K562 (cell line): ENCODE measurements around the gene PRODH. TPM values are rescaled to one million over a fixed set of nuclear protein-coding genes. Genes with fewer than 3 reads are reported as not detected.

ENCODE experiments used
- ATAC-seq: fragments of 200-7000 bp; cut with Tn5 transposase; 3 replicates; pipeline ENCODE4 v1.9.1; 2020; ENCODE audit warnings: moderate library complexity
- BruUV-seq: library from RNA; stranded (reverse); fragments of 400-500 nt; replicated peaks from 2 replicates; lab custom pipeline; 2021; lab: Mats Ljungman, UMichigan
- CTCF ChIA-PET: fragments of 300-600 bp; formaldehyde crosslinking; extraction: SDS; loops from one replicate; lab custom pipeline; 2021; ENCODE audit warnings: low intra/inter-chr PET ratio; lab: Yijun Ruan, JAX
- POLR2A ChIA-PET: fragments of 300-600, 350-650 bp; sonication (Branson Sonifier 250); formaldehyde crosslinking; extraction: SDS; loops from one replicate; lab custom pipeline; 2021; ENCODE audit warnings: antibody characterized with exemption, inconsistent platforms; lab: Yijun Ruan, JAX
- DNase-seq, 4 experiments: peaks; one replicate each; pipeline versions ENCODE4 v3.0.0 to v3.0.0-alpha.2; 2011 to 2018; ENCODE audit warnings: low spot score in 3 of 4, mixed read lengths in 3 of 4; ENCODE audit errors: extremely low read depth in 1 of 4
- FAIRE-seq: peaks from 2 replicates; lab custom pipeline; 2011; peaks lifted over from hg19 to GRCh38; lab: Jason Lieb, UNC
- H2AFZ ChIP-seq: 2 replicates; pipeline ENCODE4 v1.6.0; 2011; ENCODE audit warnings: low read depth, low read length, control low read depth, inconsistent platforms
- H3K27ac ChIP-seq: fragments of 200-600 bp; 3 replicates; pipeline ENCODE4 v1.8.0; 2011; ENCODE audit warnings: low read depth, mild to moderate bottlenecking, control low read depth, inconsistent platforms, low read length, moderate library complexity, mixed read lengths; ENCODE audit errors: extremely low read depth
- H3K27me3 ChIP-seq, 2 experiments: fragments of 300-600 bp in 1 of 2; 2 replicates in 1 of 2; 3 replicates in 1 of 2; pipeline versions ENCODE4 v1.6.0 to v1.8.0; 2011; ENCODE audit warnings: inconsistent platforms in 2 of 2, low read length in 2 of 2, mild to moderate bottlenecking in 1 of 2, mixed read lengths in 1 of 2, moderate library complexity in 1 of 2; ENCODE audit not compliant: control insufficient read depth in 2 of 2, insufficient read depth in 2 of 2
- H3K36me3 ChIP-seq: fragments of 300-600 bp; 3 replicates; pipeline ENCODE4 v1.8.0; 2011; ENCODE audit warnings: mild to moderate bottlenecking, low read length, inconsistent platforms; ENCODE audit not compliant: control insufficient read depth, insufficient read depth
- H3K4me1 ChIP-seq, 2 experiments: fragments of 200-600 bp in 1 of 2; replicated peaks in 1 of 2; 2 replicates in 1 of 2; 3 replicates in 1 of 2; pipeline versions ENCODE4 v1.5.1 to v1.8.0; 2011; ENCODE audit warnings: inconsistent platforms in 2 of 2, low read length in 2 of 2, mild to moderate bottlenecking in 1 of 2, mixed read lengths in 1 of 2, moderate library complexity in 1 of 2; ENCODE audit not compliant: control insufficient read depth in 2 of 2, insufficient read depth in 2 of 2
- H3K4me2 ChIP-seq: 2 replicates; pipeline ENCODE4 v1.6.1; 2011; ENCODE audit warnings: low read length, control low read depth, inconsistent platforms, mixed read lengths; ENCODE audit not compliant: insufficient read depth
- H3K4me3 ChIP-seq: fragments of 200-600 bp; sonication (generic), shearing (Covaris generic); 2 replicates; pipeline ENCODE4 v1.5.1; 2016; ENCODE audit warnings: control low read depth, inconsistent platforms
- H3K79me2 ChIP-seq: fragments of 200-600 bp; 3 replicates; pipeline ENCODE4 v1.8.0; 2011; ENCODE audit warnings: low read length, inconsistent platforms; ENCODE audit not compliant: control insufficient read depth, insufficient read depth
- H3K9ac ChIP-seq, 2 experiments: 2 replicates each; pipeline versions ENCODE4 v1.6.0 to v1.6.1; 2011; ENCODE audit warnings: low read depth in 2 of 2, low read length in 2 of 2, control low read depth in 1 of 2, inconsistent platforms in 1 of 2, mild to moderate bottlenecking in 1 of 2, mixed read lengths in 1 of 2; ENCODE audit not compliant: insufficient read depth in 1 of 2
- H3K9me1 ChIP-seq: one replicate; pipeline ENCODE4 v1.6.0; 2011; ENCODE audit warnings: inconsistent platforms, mild to moderate bottlenecking, low read length, moderate library complexity; ENCODE audit not compliant: control insufficient read depth, insufficient read depth
- H3K9me3 ChIP-seq: replicated peaks from 2 replicates; pipeline ENCODE4 v1.5.1; 2011; ENCODE audit warnings: low read depth, low read length, inconsistent platforms; ENCODE audit not compliant: control insufficient read depth, insufficient read depth
- H4K20me1 ChIP-seq: replicated peaks from 2 replicates; pipeline ENCODE4 v1.6.1; 2011; ENCODE audit warnings: low read length, inconsistent platforms, mixed read lengths; ENCODE audit not compliant: control insufficient read depth, insufficient read depth
- BRCA1 ChIP-seq, 2 experiments: fragments of 450-650 bp in 1 of 2; sonication (generic) in 1 of 2; formaldehyde crosslinking in 1 of 2; IDR thresholded peaks; 2 replicates each; pipeline versions ENCODE4 v1.5.0 to v1.6.1; 2017 to 2020; ENCODE audit warnings: mild to moderate bottlenecking in 1 of 2, missing genetic modification reagents in 1 of 2
- CBX3 ChIP-seq, 2 experiments: IDR thresholded peaks; 1 replicate in 1 of 2; 2 replicates in 1 of 2; pipeline ENCODE4 v1.6.1; 2012; ENCODE audit warnings: inconsistent platforms in 2 of 2, low read length in 2 of 2, borderline replicate concordance in 1 of 2, control low read depth in 1 of 2
- STAG1 ChIP-seq: sonication (generic); formaldehyde crosslinking; IDR thresholded peaks from 2 replicates; pipeline ENCODE4 v1.5.0; 2020; ENCODE audit warnings: missing genetic modification reagents, borderline replicate concordance
- TCF15 ChIP-seq: fragments of 250-450 bp; sonication (Bioruptor Pico); IDR thresholded peaks from 2 replicates; pipeline ENCODE4 v1.8.0; 2022; ENCODE audit warnings: moderate library complexity, mild to moderate bottlenecking, inconsistent platforms
- ZNF239 ChIP-seq: fragments of 250-450 bp; sonication (Bioruptor Pico); IDR thresholded peaks from 2 replicates; pipeline ENCODE4 v1.4.0; 2020; ENCODE audit warnings: mild to moderate bottlenecking
- WGBS: fragments of 100-300 bp; shearing (Covaris generic); methylation state at CpG from one replicate; pipeline ENCODE4 v1.1.6; 2016; ENCODE audit warnings: low coverage, mixed read lengths; ENCODE audit not compliant: insufficient coverage; ENCODE audit errors: missing lambda C conversion rate; 5-methylcytosine and 5-hydroxymethylcytosine counted together
- in situ Hi-C: fragments of 300-500 bp; cut with MboI; formaldehyde crosslinking; loops from 4 replicates; pipeline ENCODE4 v1.15.0; 2018; ENCODE audit warnings: inconsistent platforms, mixed read lengths
- intact Hi-C: fragments of 100-400 bp; cut with micrococcal nuclease; formaldehyde crosslinking; loops from 2 replicates; pipeline ENCODE4 v1.14.2; 2022
- polyA plus RNA-seq, 8 experiments: library from polyadenylated mRNA; depleted of rRNA in 4 of 8; stranded (reverse) in 5 of 8; unstranded in 3 of 8; fragments of >200 nt; fragmentation: Nextera tagmentation in 2 of 8; fragmentation: Illumina TruSeq in 1 of 8; extraction: Ambion mirVana in 2 of 8; extraction: Trizol in 1 of 8; gene quantifications; 2 replicates each; pipeline versions ENCODE4 v1.2.1 to v1.2.3, GENCODE V29; 2011 to 2014; ENCODE audit warnings: inconsistent platforms in 1 of 8, missing spikeins in 1 of 8
- total RNA-seq, 7 experiments: library from RNA; depleted of rRNA in 6 of 7; stranded (reverse); fragments of >200 nt in 6 of 7; fragmentation: Illumina TruSeq in 2 of 7; extraction: Trizol in 2 of 7; gene quantifications; 2 replicates each; pipeline versions ENCODE4 v1.2.1 to v1.2.3, GENCODE V29; 2011 to 2021; ENCODE audit warnings: low replicate concordance in 1 of 7

PRODH gene
- total and polyA plus RNA-seq, 9 of the 15 experiments (the other 6 are each of a cell fraction or from before 2014, with no cell fraction given), result 0.07 to 0.11 TPM; not detected in 7

GRCh38 chr22:18979957-18980356 lies 43.9 kb upstream of the PRODH start:
- Histone ChIP-seq H3K36me3 (no peaks in the 10 kb centered on the region), H3K27me3 (peaks cover 9 to 43% of the 10 kb centered on the region in 2 experiments), H3K27ac (no peak overlapping the region), H3K4me3 (no peak overlapping the region), H3K4me1 (peaks cover 0 to 9% of the 10 kb centered on the region in 2 experiments; a peak in 1 of 5 replicates), H4K20me1 (no peaks in the 10 kb centered on the region; the same call in 1 of the 2 replicates), H3K9me1 (no peaks in the 10 kb centered on the region), H3K9ac (no peak overlapping the region), H3K9me3 (peaks cover 7% of the 10 kb centered on the region)
- DNase-seq, result no peak
- FAIRE-seq, result no peak
- no peak for ATAC-seq
- BruUV-seq, result no TSS peak
- TF ChIP-seq CBX3 (IDR thresholded peaks at IDR 0.05; ENCODE audit: borderline replicate concordance in 1 of 2, low read length in 2 of 2) (peak in 1 of 2 experiments; percentile 58; a peak in 1 of 3 replicates), BRCA1 (IDR thresholded peaks at IDR 0.05) (no peak), BRCA1 (CRISPR knock-in tag; IDR thresholded peaks at IDR 0.05) (0 out of 2 replicates have a peak, but pooled peaks have one; percentile 48), STAG1 (CRISPR knock-in tag) (peak; percentile 25; the same call in 1 of the 2 replicates), TCF15 (CRISPR knock-in tag) (no peak), ZNF239 (CRISPR knock-in tag) (no peak)
- TF ChIP-seq, all 486 proteins: peak for 3
- no peak overlapping the region for H2AFZ ChIP-seq
- H3K4me2 ChIP-seq, result no peak overlapping the region
- ChIA-PET POLR2A (interaction anchor here (0.9 kb wide), 1 partner anchor 10 kb away, joined by 3 read pairs; no protein-coding TSS in a partner anchor), CTCF (no interaction called here)
- 0% methylated on average over 1 of the region's 1 CpG for WGBS
- intact Hi-C loops (no loop called here), in situ Hi-C loops (loop anchor here (25.0 kb wide), 1 partner anchor 193 kb away; no protein-coding TSS in a partner anchor)
- no peaks in the 10 kb centered on the region for H3K79me2 ChIP-seq
